GM12873 (cell line): ENCODE measurements around the gene PRKCQ.

Experiments
- CTCF ChIP-seq: IDR thresholded peaks from 2 replicates; pipeline ENCODE4 v1.5.1; 2012; ENCODE audit warnings: low read depth, mild to moderate bottlenecking, moderate library complexity, low read length, control low read depth; ENCODE audit not compliant: insufficient read depth; ENCODE audit errors: missing control alignments

PRKCQ gene

GRCh38 chr10:6446711-6447110, 133.4 kb downstream of the PRKCQ start:
- no peak for TF ChIP-seq CTCF

GRCh38 chr10:6445671-6446316, 134.3 kb downstream of the PRKCQ start:
- peak; percentile 71 for TF ChIP-seq CTCF

GRCh38 chr10:6431861-6432260, 148.2 kb downstream of the PRKCQ start:
- no peak for TF ChIP-seq CTCF

GRCh38 chr10:6431186-6431585, 148.9 kb downstream of the PRKCQ start:
- TF ChIP-seq CTCF, result no peak

GRCh38 chr10:6430423-6430980, 149.6 kb downstream of the PRKCQ start:
- no peak for TF ChIP-seq CTCF

GRCh38 chr10:6427357-6427959, 152.6 kb downstream of the PRKCQ start:
- TF ChIP-seq CTCF, result no peak

- no peak for TF ChIP-seq CTCF
Observed at GRCh38 chr10:6426317-6426716, 153.8 kb downstream of the PRKCQ start.
